Measurements from ENCODE around the gene DENND6B. TPM values are rescaled to one million over a fixed set of nuclear protein-coding genes. Genes with fewer than 3 reads are reported as not detected.

DENND6B gene
- total RNA-seq, 1 experiment from 2014 or later = 4.0 TPM

GRCh38 chr22:50310031-50310722, 16.6 kb downstream of the DENND6B start:
- Mint-ChIP-seq H3K36me3 (ENCODE audit: insufficient read depth, unreplicated experiment) (peaks cover 9% of the 10 kb centered on the region), H3K9me3 (ENCODE audit: unreplicated experiment) (no peaks in the 10 kb centered on the region), H3K27me3 (ENCODE audit: insufficient read depth, unreplicated experiment) (no peaks in the 10 kb centered on the region), H3K27ac (ENCODE audit: low read depth, unreplicated experiment) (no peak overlapping the region), H3K4me1 (ENCODE audit: insufficient read depth, unreplicated experiment) (peaks cover 10% of the 10 kb centered on the region), H3K4me3 (ENCODE audit: unreplicated experiment) (no peak overlapping the region)
- DNase-seq (ENCODE audit: unreplicated experiment) = no peak
- ChIA-PET CTCF (interaction anchor here (0.7 to 1.3 kb wide), 3 partner anchors 11 to 16 kb away, joined by 3 to 5 read pairs (median 3); no protein-coding TSS in a partner anchor), POLR2A (interaction anchor here (1.2 kb wide), 1 partner anchor 31 kb away, joined by 4 read pairs; no protein-coding TSS in a partner anchor)
- no peak for TF ChIP-seq CTCF (IDR thresholded peaks at IDR 0.05; ENCODE audit: unreplicated experiment)
- no TSS peak for BruUV-seq (replicated peaks)
- intact Hi-C loops (cut with micrococcal nuclease) = no loop called here

GRCh38 chr22:50309601-50309991, 17.2 kb downstream of the DENND6B start:
- intact Hi-C loops (cut with micrococcal nuclease) = no loop called here
- Mint-ChIP-seq H3K27me3 (ENCODE audit: insufficient read depth, unreplicated experiment) (no peaks in the 10 kb centered on the region), H3K4me3 (ENCODE audit: unreplicated experiment) (no peak overlapping the region), H3K27ac (ENCODE audit: low read depth, unreplicated experiment) (no peak overlapping the region), H3K36me3 (ENCODE audit: insufficient read depth, unreplicated experiment) (peaks cover 13% of the 10 kb centered on the region), H3K4me1 (ENCODE audit: insufficient read depth, unreplicated experiment) (peaks cover 11% of the 10 kb centered on the region), H3K9me3 (ENCODE audit: unreplicated experiment) (no peaks in the 10 kb centered on the region)
- no TSS peak for BruUV-seq (replicated peaks)
- ChIA-PET CTCF (interaction anchor here (0.7 to 1.7 kb wide), 4 partner anchors 11 to 58 kb away, joined by 3 to 6 read pairs (median 4); partner anchors contain the start of gene HDAC10), POLR2A (interaction anchor here (1.2 kb wide), 1 partner anchor 32 kb away, joined by 4 read pairs; no protein-coding TSS in a partner anchor)
- no peak for TF ChIP-seq CTCF (IDR thresholded peaks at IDR 0.05; ENCODE audit: unreplicated experiment)
- DNase-seq (ENCODE audit: unreplicated experiment) = no peak

GRCh38 chr22:50308986-50309600, 17.7 kb downstream of the DENND6B start:
- POLR2A ChIA-PET = interaction anchor here (1.2 kb wide), 1 partner anchor 32 kb away, joined by 4 read pairs; no protein-coding TSS in a partner anchor
- intact Hi-C loops (cut with micrococcal nuclease) = no loop called here
- no TSS peak for BruUV-seq (replicated peaks)
- Mint-ChIP-seq H3K4me1 (ENCODE audit: insufficient read depth, unreplicated experiment) (peaks cover 11% of the 10 kb centered on the region), H3K4me3 (ENCODE audit: unreplicated experiment) (peak overlapping the region; percentile 45), H3K27me3 (ENCODE audit: insufficient read depth, unreplicated experiment) (no peaks in the 10 kb centered on the region), H3K9me3 (ENCODE audit: unreplicated experiment) (no peaks in the 10 kb centered on the region), H3K36me3 (ENCODE audit: insufficient read depth, unreplicated experiment) (peaks cover 18% of the 10 kb centered on the region), H3K27ac (ENCODE audit: low read depth, unreplicated experiment) (no peak overlapping the region)
- DNase-seq (ENCODE audit: unreplicated experiment) = no peak
- TF ChIP-seq CTCF (IDR thresholded peaks at IDR 0.05; ENCODE audit: unreplicated experiment) = no peak
- CTCF ChIA-PET = interaction anchor here (1.0 to 1.7 kb wide), 3 partner anchors 17 to 57 kb away, joined by 3 to 6 read pairs (median 5); partner anchors contain the start of genes DENND6B and HDAC10

- peaks cover 11% of the 10 kb centered on the region for H3K4me1 Mint-ChIP-seq (ENCODE audit: insufficient read depth, unreplicated experiment)
- BruUV-seq (replicated peaks) = no TSS peak
- no peak for DNase-seq (ENCODE audit: unreplicated experiment)
- H3K27me3 Mint-ChIP-seq (ENCODE audit: insufficient read depth, unreplicated experiment) = no peaks in the 10 kb centered on the region
- TF ChIP-seq CTCF (IDR thresholded peaks at IDR 0.05; ENCODE audit: unreplicated experiment) = no peak
- POLR2A ChIA-PET = interaction anchor here (1.2 kb wide), 1 partner anchor 358 kb away, joined by 3 read pairs; no protein-coding TSS in a partner anchor
- CTCF ChIA-PET = interaction anchor here (1.0 to 1.7 kb wide), 2 partner anchors 18 to 57 kb away, joined by 3 to 6 read pairs; partner anchors contain the start of genes DENND6B and HDAC10
- H3K36me3 Mint-ChIP-seq (ENCODE audit: insufficient read depth, unreplicated experiment) = peaks cover 24% of the 10 kb centered on the region
- H3K27ac Mint-ChIP-seq (ENCODE audit: low read depth, unreplicated experiment) = no peak overlapping the region
- intact Hi-C loops (cut with micrococcal nuclease) = no loop called here
- H3K4me3 Mint-ChIP-seq (ENCODE audit: unreplicated experiment) = peak overlapping the region; percentile 45
- H3K9me3 Mint-ChIP-seq (ENCODE audit: unreplicated experiment) = no peaks in the 10 kb centered on the region
Observed at GRCh38 chr22:50308597-50308935, 18.2 kb downstream of the DENND6B start.
